ENCODE measurements around the gene NALCN. TPM values are rescaled to one million over a fixed set of nuclear protein-coding genes. Genes with fewer than 3 reads are reported as not detected.
A peak's percentile ranks its signal among the peaks of the same experiment; 100 is the strongest.

NALCN gene
- total RNA-seq, 6 experiments from 2014 or later, result 4.0 to 6.1 (median 5.0) TPM

DNA sequence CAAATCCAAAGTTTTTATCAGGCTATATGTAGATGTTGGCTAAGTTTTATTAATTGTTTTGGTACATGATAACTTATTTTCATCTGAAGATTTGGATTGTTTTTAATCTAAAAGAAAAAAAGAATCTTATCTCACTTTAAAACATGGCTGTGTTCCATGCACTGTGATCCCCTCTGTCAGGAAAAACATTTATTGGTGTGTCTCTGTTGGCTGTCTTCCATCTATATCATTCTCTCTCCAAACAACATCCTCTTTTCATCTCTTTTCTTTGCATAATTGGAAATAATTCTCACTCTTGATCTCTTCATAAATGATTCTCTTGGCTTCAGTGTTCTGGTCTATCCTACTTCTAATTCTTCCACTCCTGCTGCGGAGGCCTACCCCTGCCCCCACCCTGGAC lies 4.2 kb downstream of the NALCN start:
- peaks cover 28% of the 10 kb centered on the region for H3K4me1 Mint-ChIP-seq (ENCODE audit: low read depth)
- H3K9me3 Mint-ChIP-seq, result no peaks in the 10 kb centered on the region
- no peak overlapping the region for H3K27ac Mint-ChIP-seq

DNA sequence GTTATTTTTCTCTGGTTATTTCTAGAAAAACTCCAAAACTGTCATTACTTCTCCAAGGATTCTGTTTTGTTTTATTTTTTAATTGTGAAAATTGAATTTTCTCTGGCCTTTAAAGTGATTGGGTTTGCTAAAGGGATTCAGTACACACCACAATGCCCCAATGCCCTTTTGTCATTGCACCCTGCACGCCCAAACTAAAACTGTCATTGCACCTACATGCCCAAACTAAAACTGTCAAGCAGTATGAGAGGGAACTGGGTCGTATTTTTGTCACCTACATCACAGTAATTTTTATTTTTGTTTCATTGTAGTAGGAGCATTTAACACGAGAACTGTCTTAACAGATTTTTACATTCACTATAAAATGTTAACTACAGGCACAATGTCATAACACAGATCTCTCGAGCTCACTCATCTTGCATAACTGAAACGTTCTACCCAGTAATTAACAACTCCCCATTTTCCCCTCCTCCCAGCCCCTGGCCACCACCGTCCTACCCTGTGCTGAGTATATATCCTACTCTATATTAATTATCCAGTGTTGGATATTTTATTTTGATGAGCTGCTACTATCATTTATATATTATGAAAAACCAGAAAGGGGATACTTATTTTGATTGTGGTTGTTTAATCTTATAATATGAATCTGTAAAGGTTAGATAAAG lies 7.2 kb downstream of the NALCN start:
- Mint-ChIP-seq H3K27me3 (ENCODE audit: insufficient read depth) (no peaks in the 10 kb centered on the region), H3K4me1 (ENCODE audit: low read depth) (peaks cover 39% of the 10 kb centered on the region), H3K4me3 (no peak overlapping the region), H3K27ac (no peak overlapping the region), H3K36me3 (ENCODE audit: low read depth) (no peaks in the 10 kb centered on the region), H3K9me3 (no peaks in the 10 kb centered on the region)
- TF ChIP-seq, protein P1, sequence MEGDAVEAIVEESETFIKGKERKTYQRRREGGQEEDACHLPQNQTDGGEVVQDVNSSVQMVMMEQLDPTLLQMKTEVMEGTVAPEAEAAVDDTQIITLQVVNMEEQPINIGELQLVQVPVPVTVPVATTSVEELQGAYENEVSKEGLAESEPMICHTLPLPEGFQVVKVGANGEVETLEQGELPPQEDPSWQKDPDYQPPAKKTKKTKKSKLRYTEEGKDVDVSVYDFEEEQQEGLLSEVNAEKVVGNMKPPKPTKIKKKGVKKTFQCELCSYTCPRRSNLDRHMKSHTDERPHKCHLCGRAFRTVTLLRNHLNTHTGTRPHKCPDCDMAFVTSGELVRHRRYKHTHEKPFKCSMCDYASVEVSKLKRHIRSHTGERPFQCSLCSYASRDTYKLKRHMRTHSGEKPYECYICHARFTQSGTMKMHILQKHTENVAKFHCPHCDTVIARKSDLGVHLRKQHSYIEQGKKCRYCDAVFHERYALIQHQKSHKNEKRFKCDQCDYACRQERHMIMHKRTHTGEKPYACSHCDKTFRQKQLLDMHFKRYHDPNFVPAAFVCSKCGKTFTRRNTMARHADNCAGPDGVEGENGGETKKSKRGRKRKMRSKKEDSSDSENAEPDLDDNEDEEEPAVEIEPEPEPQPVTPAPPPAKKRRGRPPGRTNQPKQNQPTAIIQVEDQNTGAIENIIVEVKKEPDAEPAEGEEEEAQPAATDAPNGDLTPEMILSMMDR (IDR thresholded peaks at IDR 0.05), result no peak
- DNase-seq, result no peak

More for the DNA sequence above, 4.2 kb downstream of the NALCN start:
- DNase-seq, result no peak
- H3K4me3 Mint-ChIP-seq, result no peak overlapping the region
- TF ChIP-seq, protein P1 (IDR thresholded peaks at IDR 0.05), result no peak
- no peaks in the 10 kb centered on the region for H3K36me3 Mint-ChIP-seq (ENCODE audit: low read depth)
- H3K27me3 Mint-ChIP-seq (ENCODE audit: insufficient read depth), result peaks cover 3% of the 10 kb centered on the region; the same call in 1 of the 2 replicates

DNA sequence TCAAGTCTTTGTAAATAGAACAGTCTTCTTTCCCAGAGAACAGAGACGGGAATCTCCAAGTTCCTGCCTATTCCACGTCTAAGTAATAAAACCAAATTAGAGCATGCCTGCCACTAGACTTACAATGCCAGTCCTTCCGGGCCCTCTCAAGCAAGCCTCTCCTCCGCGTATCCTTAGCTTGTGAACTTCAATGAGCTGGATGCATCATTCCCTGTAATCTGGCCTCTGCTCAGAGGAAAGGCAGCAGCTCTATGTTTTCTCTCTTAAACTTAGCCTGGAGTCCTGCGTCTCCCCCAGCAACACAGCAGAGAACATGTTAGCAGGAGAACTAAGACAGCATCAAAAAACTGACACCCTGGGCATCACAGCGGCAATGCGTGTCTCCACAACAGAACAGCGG lies 8.2 kb downstream of the NALCN start:
- DNase-seq, result no peak
- Mint-ChIP-seq H3K9me3 (no peaks in the 10 kb centered on the region), H3K27ac (no peak overlapping the region)

DNA sequence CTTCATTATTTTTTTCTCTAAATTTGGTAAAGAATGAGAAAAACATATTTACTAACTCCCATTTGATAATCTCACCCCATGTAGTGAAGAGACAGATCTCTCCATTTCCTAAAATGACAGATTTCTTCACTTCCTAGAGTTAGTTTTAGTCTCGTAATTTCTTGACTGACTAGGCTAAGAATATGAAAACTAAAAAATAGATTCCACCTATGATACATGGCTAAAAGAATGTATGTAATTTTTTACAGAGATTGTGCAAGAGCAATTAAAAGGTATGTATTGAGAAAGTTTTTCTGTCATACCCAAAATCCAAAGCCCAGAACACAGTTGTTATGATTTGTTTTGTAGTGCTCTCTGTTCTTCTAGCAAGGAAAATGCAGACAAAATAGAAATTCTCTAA lies 9.5 kb downstream of the NALCN start:
- H3K4me1 Mint-ChIP-seq (ENCODE audit: low read depth), result peaks cover 42% of the 10 kb centered on the region

More for the DNA sequence above, 8.2 kb downstream of the NALCN start:
- H3K4me1 Mint-ChIP-seq (ENCODE audit: low read depth), result peaks cover 39% of the 10 kb centered on the region
- no peaks in the 10 kb centered on the region for H3K36me3 Mint-ChIP-seq (ENCODE audit: low read depth)
- TF ChIP-seq, protein P1 (IDR thresholded peaks at IDR 0.05), result no peak
- no peaks in the 10 kb centered on the region for H3K27me3 Mint-ChIP-seq (ENCODE audit: insufficient read depth)
- peak overlapping the region; percentile 0; the same call in 1 of the 2 replicates for H3K4me3 Mint-ChIP-seq

DNA sequence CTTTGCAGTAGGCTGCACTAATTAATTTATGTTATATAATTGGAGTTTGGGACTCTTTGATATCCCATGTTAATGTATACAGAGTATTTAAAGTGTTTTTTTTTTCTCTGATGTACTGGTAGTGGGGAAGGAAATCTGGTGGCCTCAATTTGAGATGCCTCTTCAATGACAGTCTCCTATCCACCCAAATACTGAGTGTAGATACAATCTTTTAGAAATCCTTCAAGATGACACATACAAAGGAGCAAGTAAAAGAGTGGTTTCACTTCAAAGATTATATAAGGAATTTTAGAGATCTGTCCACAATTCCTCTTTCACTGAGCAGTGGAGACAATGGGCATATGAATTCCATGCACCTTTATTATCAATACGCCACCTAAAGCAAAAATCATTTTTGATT lies 15.1 kb downstream of the NALCN start:
- peak; percentile 52 for DNase-seq
- Mint-ChIP-seq H3K9me3 (no peaks in the 10 kb centered on the region), H3K27ac (0 out of 2 replicates have a peak overlapping the region, but pooled peaks have one; percentile 9), H3K36me3 (ENCODE audit: low read depth) (no peaks in the 10 kb centered on the region; the same call in 1 of the 2 replicates), H3K4me3 (peak overlapping the region; percentile 42), H3K27me3 (ENCODE audit: insufficient read depth) (no peaks in the 10 kb centered on the region), H3K4me1 (ENCODE audit: low read depth) (peaks cover 69% of the 10 kb centered on the region)
- TF ChIP-seq, protein P1 (IDR thresholded peaks at IDR 0.05), result no peak

More for the DNA sequence above, 9.5 kb downstream of the NALCN start:
- Mint-ChIP-seq H3K4me3 (peak overlapping the region; percentile 68), H3K27ac (peak overlapping the region; percentile 39; the same call in 1 of the 2 replicates), H3K36me3 (ENCODE audit: low read depth) (no peaks in the 10 kb centered on the region), H3K27me3 (ENCODE audit: insufficient read depth) (no peaks in the 10 kb centered on the region), H3K9me3 (no peaks in the 10 kb centered on the region)
- DNase-seq, result no peak
- TF ChIP-seq, protein P1 (IDR thresholded peaks at IDR 0.05), result no peak
